Choroid plexus epithelial cell (primary cell): ENCODE data around the gene CLIP2.

ENCODE experiments used
- DNase-seq: peaks from one replicate; pipeline ENCODE4 v3.0.0-alpha.2; 2010; ENCODE audit warnings: low read depth
- H3K4me3 ChIP-seq: 2 replicates; pipeline ENCODE4 v1.5.1; 2011; ENCODE audit warnings: low read depth, mild to moderate bottlenecking, control low read depth, low read length, moderate library complexity
- CTCF ChIP-seq: conservative IDR thresholded peaks from 2 replicates; pipeline ENCODE4 v1.5.1; 2011; ENCODE audit warnings: low read depth, mild to moderate bottlenecking, control low read depth, inconsistent platforms, low read length, moderate library complexity

Gene CLIP2

GRCh38 chr7:74362266-74362665 lies 73.1 kb downstream of the CLIP2 start:
- no peak for DNase-seq
- no peak for TF ChIP-seq CTCF
- H3K4me3 ChIP-seq, result no peak overlapping the region

GRCh38 chr7:74364061-74364460 lies 74.9 kb downstream of the CLIP2 start:
- no peak for DNase-seq
- peak; percentile 32 for TF ChIP-seq CTCF
- H3K4me3 ChIP-seq, result no peak overlapping the region

- DNase-seq, result peak; percentile 86
- H3K4me3 ChIP-seq, result peak overlapping the region; percentile 37
- TF ChIP-seq CTCF, result no peak
Observed at GRCh38 chr7:74365322-74366022, 76.3 kb downstream of the CLIP2 start.

- H3K4me3 ChIP-seq, result no peak overlapping the region
- DNase-seq, result no peak
Observed at GRCh38 chr7:74371381-74372341, 82.5 kb downstream of the CLIP2 start.

GRCh38 chr7:74372511-74373111 lies 83.4 kb downstream of the CLIP2 start:
- peak; percentile 33 for DNase-seq
- TF ChIP-seq CTCF, result no peak
- no peak overlapping the region for H3K4me3 ChIP-seq

More at GRCh38 chr7:74371381-74372341, 82.5 kb downstream of the CLIP2 start:
- TF ChIP-seq CTCF, result no peak

- no peak for DNase-seq
- no peak overlapping the region for H3K4me3 ChIP-seq
- no peak for TF ChIP-seq CTCF
Observed at GRCh38 chr7:74373536-74373935, 84.3 kb downstream of the CLIP2 start.
